ENCODE data around the gene HNRNPA3. TPM values are rescaled to one million over a fixed set of nuclear protein-coding genes. Genes with fewer than 3 reads are reported as not detected.

Gene HNRNPA3
- total and polyA plus RNA-seq, 10 of the 15 experiments (the other 5 are each of a cell fraction or from before 2014, with no cell fraction given): 40.4 to 343 (median 206) TPM

- no TSS peak for BruUV-seq (replicated peaks)
- no peak overlapping the region for H2AFZ ChIP-seq (ENCODE audit: control insufficient read depth, low read depth, low read length)
- H3K4me3 ChIP-seq: no peak overlapping the region
- ChIA-PET POLR2A (interaction anchor here (0.8 to 1.0 kb wide), 2 partner anchors 10 to 22 kb away, joined by 3 read pairs; no protein-coding TSS in a partner anchor), SMC1A (ENCODE audit: uncharacterized antibody, unreplicated experiment) (interaction anchor here (0.6 to 0.8 kb wide), 2 partner anchors 11 to 725 kb away, joined by 3 to 4 read pairs; no protein-coding TSS in a partner anchor), CTCF (interaction anchor here (1.0 kb wide), 1 partner anchor 78 kb away, joined by 4 read pairs; no protein-coding TSS in a partner anchor), RAD21 (ENCODE audit: unreplicated experiment) (interaction anchor here (0.8 kb wide), 1 partner anchor 21 kb away, joined by 4 read pairs; no protein-coding TSS in a partner anchor)
- TF ChIP-seq BRCA1 (IDR thresholded peaks at IDR 0.05; ENCODE audit: low read depth, low read length) (no peak), PML (IDR thresholded peaks at IDR 0.05; ENCODE audit: low read length) (no peak), ZNF207 (IDR thresholded peaks at IDR 0.05; ENCODE audit: borderline replicate concordance) (no peak), PAX5 (IDR thresholded peaks at IDR 0.05; ENCODE audit: borderline replicate concordance, low read depth, low read length) (no peak), SUPT20H (IDR thresholded peaks at IDR 0.05; ENCODE audit: borderline replicate concordance, control insufficient read depth, low read depth, low read length) (no peak), GATAD2B (conservative IDR thresholded peaks at IDR 0.05; ENCODE audit: low read depth) (no peak), IRF5 (IDR thresholded peaks at IDR 0.05; ENCODE audit: borderline replicate concordance) (no peak), ETV6 (conservative IDR thresholded peaks at IDR 0.05 in 1 of 2, IDR thresholded peaks at IDR 0.05 in 1 of 2; ENCODE audit: borderline replicate concordance in 1 of 2, low read depth in 1 of 2) (no peak)
- no peak overlapping the region for H3K9ac ChIP-seq (ENCODE audit: control insufficient read depth, insufficient read depth, low read length)
- no peak overlapping the region for H3K4me2 ChIP-seq (ENCODE audit: control insufficient read depth, insufficient read depth)
- H4K20me1 ChIP-seq (ENCODE audit: control insufficient read depth, insufficient read depth): peaks cover 7% of the 10 kb centered on the region
- in situ Hi-C loops (cut with MboI): no loop called here
- FAIRE-seq (no peak), DNase-seq (ENCODE audit: low read depth, low spot score) (no peak), ATAC-seq (no peak)
- H3K4me1 ChIP-seq (ENCODE audit: control insufficient read depth, insufficient read depth, low read length): peaks cover 22% of the 10 kb centered on the region
- H3K36me3 ChIP-seq (ENCODE audit: control insufficient read depth in 2 of 2, insufficient read depth in 2 of 2, low read length in 1 of 2): peaks cover 0 to 4% of the 10 kb centered on the region in 2 experiments; a peak in 3 of 4 replicates
- H3K9me3 ChIP-seq (replicated peaks; ENCODE audit: control insufficient read depth, insufficient read depth, low read length): no peaks in the 10 kb centered on the region
- H3K79me2 ChIP-seq (ENCODE audit: control insufficient read depth, insufficient read depth, low read length): peaks cover 79% of the 10 kb centered on the region
- intact Hi-C loops (cut with micrococcal nuclease; ENCODE audit: unreplicated experiment): loop anchor here (5.0 kb wide), 1 partner anchor 89 kb away; no protein-coding TSS in a partner anchor
- no peaks in the 10 kb centered on the region for H3K27me3 ChIP-seq (replicated peaks in 1 of 2; ENCODE audit: control insufficient read depth in 2 of 2, insufficient read depth in 2 of 2, low read length in 1 of 2)
- H3K27ac ChIP-seq (ENCODE audit: control insufficient read depth, insufficient read depth): no peak overlapping the region
Observed at GRCh38 chr2:177243476-177243875, 30.9 kb downstream of the HNRNPA3 start.
